SK-N-SH treated with all-trans-retinoic acid at 6 μM for 48 hours (cell line): ENCODE measurements around the gene PODXL2.

Experiments used
- ATAC-seq: fragments of 200-7000 bp; cut with Tn5 transposase; 3 replicates; pipeline ENCODE4 v1.9.1; 2020; ENCODE audit warnings: mild to moderate bottlenecking, moderate library complexity
- ARNTL ChIP-seq: fragments of 450-650 bp; formaldehyde crosslinking; IDR thresholded peaks from 2 replicates; pipeline ENCODE4 v1.5.0; 2020; ENCODE audit warnings: low read depth, mild to moderate bottlenecking, moderate library complexity, borderline replicate concordance
- BACH2 ChIP-seq: fragments of 250-450 bp; sonication (Bioruptor Pico); IDR thresholded peaks from 2 replicates; pipeline ENCODE4 v1.9.0; 2021; ENCODE audit warnings: mild to moderate bottlenecking, borderline replicate concordance
- CREB5 ChIP-seq: fragments of 250-450 bp; sonication (Bioruptor Pico); IDR thresholded peaks from 2 replicates; pipeline ENCODE4 v1.5.1; 2020; ENCODE audit warnings: low read depth, mild to moderate bottlenecking, moderate library complexity
- CSRNP3 ChIP-seq: fragments of 250-450 bp; sonication (Bioruptor Pico); IDR thresholded peaks from 2 replicates; pipeline ENCODE4 v1.5.1; 2021; ENCODE audit warnings: mild to moderate bottlenecking, moderate library complexity
- ESRRG ChIP-seq: fragments of 250-450 bp; sonication (Bioruptor Pico); IDR thresholded peaks from 2 replicates; pipeline ENCODE4 v1.6.1; 2021; ENCODE audit warnings: mild to moderate bottlenecking
- GLIS3 ChIP-seq: fragments of 250-450 bp; sonication (Bioruptor Pico); IDR thresholded peaks from 2 replicates; pipeline ENCODE4 v1.5.0; 2020; ENCODE audit warnings: mild to moderate bottlenecking, moderate library complexity
- PATZ1 ChIP-seq: fragments of 250-450 bp; sonication (Bioruptor Pico); IDR thresholded peaks from 2 replicates; pipeline ENCODE4 v1.8.0; 2020; ENCODE audit warnings: mild to moderate bottlenecking, moderate library complexity, borderline replicate concordance
- POU6F1 ChIP-seq: fragments of 250-450 bp; sonication (Bioruptor Pico); IDR thresholded peaks from 2 replicates; pipeline ENCODE4 v1.8.0; 2021; ENCODE audit warnings: low read depth, mild to moderate bottlenecking, moderate library complexity, borderline replicate concordance
- PPARA ChIP-seq: fragments of 250-450 bp; sonication (Bioruptor Pico); IDR thresholded peaks from 2 replicates; pipeline ENCODE4 v1.5.0; 2020; ENCODE audit warnings: mild to moderate bottlenecking, borderline replicate concordance
- SNAI2 ChIP-seq: fragments of 250-450 bp; sonication (Bioruptor Pico); IDR thresholded peaks from 2 replicates; pipeline ENCODE4 v1.5.0; 2020; ENCODE audit warnings: mild to moderate bottlenecking, moderate library complexity
- TCF4 ChIP-seq: fragments of 250-450 bp; sonication (Bioruptor Pico); IDR thresholded peaks from 2 replicates; pipeline ENCODE4 v1.8.0; 2021; ENCODE audit warnings: mild to moderate bottlenecking, moderate library complexity, borderline replicate concordance
- TSHZ2 ChIP-seq: fragments of 250-450 bp; sonication (Bioruptor Pico); IDR thresholded peaks from 2 replicates; pipeline ENCODE4 v1.5.0; 2020; ENCODE audit warnings: mild to moderate bottlenecking, moderate library complexity
- ZC3H10 ChIP-seq: fragments of 250-450 bp; sonication (Bioruptor Pico); IDR thresholded peaks from 2 replicates; pipeline ENCODE4 v1.5.1; 2021; ENCODE audit warnings: mild to moderate bottlenecking, moderate library complexity
- ZFP3 ChIP-seq: fragments of 250-450 bp; sonication (Bioruptor Pico); IDR thresholded peaks from 2 replicates; pipeline ENCODE4 v1.5.0; 2020; ENCODE audit warnings: mild to moderate bottlenecking, moderate library complexity
- ZFP30 ChIP-seq: fragments of 450-650 bp; formaldehyde crosslinking; IDR thresholded peaks from 2 replicates; pipeline ENCODE4 v1.5.0; 2022; ENCODE audit warnings: mild to moderate bottlenecking, moderate library complexity
- ZNF70 ChIP-seq: fragments of 450-650 bp; formaldehyde crosslinking; IDR thresholded peaks from 2 replicates; pipeline ENCODE4 v1.5.0; 2020; ENCODE audit warnings: mild to moderate bottlenecking, moderate library complexity
- ZNF8 ChIP-seq: fragments of 450-650 bp; formaldehyde crosslinking; IDR thresholded peaks from 2 replicates; pipeline ENCODE4 v1.5.0; 2020; ENCODE audit warnings: mild to moderate bottlenecking, moderate library complexity

The PODXL2 gene

GRCh38 chr3:127682561-127682960 lies 53.6 kb downstream of the PODXL2 start:
- no peak for ATAC-seq
- TF ChIP-seq ZFP3 = no peak

GRCh38 chr3:127684871-127685707 lies 56.1 kb downstream of the PODXL2 start:
- no peak for TF ChIP-seq ZFP30 (CRISPR knock-in tag)
- TF ChIP-seq PATZ1 (CRISPR knock-in tag) = no peak
- TF ChIP-seq ZNF8 (CRISPR knock-in tag) = no peak
- no peak for TF ChIP-seq PPARA (CRISPR knock-in tag)
- TF ChIP-seq BACH2 (CRISPR knock-in tag) = no peak
- no peak for TF ChIP-seq TCF4 (CRISPR knock-in tag)
- no peak for ATAC-seq

- no peak for TF ChIP-seq ZC3H10 (CRISPR knock-in tag)
- TF ChIP-seq GLIS3 (CRISPR knock-in tag) = no peak
- TF ChIP-seq TSHZ2 (CRISPR knock-in tag) = no peak
- no peak for TF ChIP-seq PATZ1 (CRISPR knock-in tag)
- TF ChIP-seq ARNTL (CRISPR knock-in tag) = no peak
- TF ChIP-seq CSRNP3 (CRISPR knock-in tag) = no peak
- TF ChIP-seq ESRRG (CRISPR knock-in tag) = no peak
- TF ChIP-seq SNAI2 (CRISPR knock-in tag) = no peak
- no peak for TF ChIP-seq CREB5 (CRISPR knock-in tag)
- TF ChIP-seq ZFP30 (CRISPR knock-in tag) = no peak
- no peak for TF ChIP-seq ZNF70 (CRISPR knock-in tag)
- no peak for TF ChIP-seq POU6F1 (CRISPR knock-in tag)
- no peak for TF ChIP-seq ZNF8 (CRISPR knock-in tag)
- no peak for TF ChIP-seq BACH2 (CRISPR knock-in tag)
- TF ChIP-seq ZFP3 = no peak
- ATAC-seq = no peak
Observed at GRCh38 chr3:127685708-127686511, 56.9 kb downstream of the PODXL2 start.
